ENCODE results near the gene EMILIN1.

The EMILIN1 gene

GRCh38 chr2:27123302-27124150, 45.1 kb downstream of the EMILIN1 start, which contains the start of gene ABHD1:
TSS of gene ABHD1 (plus strand) at chr2:27123815. CDS start at chr2:27123949, 134 bp downstream.
- peak; percentile 84 for DNase-seq (ENCODE audit: low spot score)

- no peak for DNase-seq (ENCODE audit: low spot score)
Measured at GRCh38 chr2:27125104-27125503, 46.7 kb downstream of the EMILIN1 start.

GRCh38 chr2:27126252-27126710, 47.9 kb downstream of the EMILIN1 start:
- DNase-seq (ENCODE audit: low spot score): no peak

GRCh38 chr2:27127883-27128667, 49.7 kb downstream of the EMILIN1 start:
- no peak for DNase-seq (ENCODE audit: low spot score)

GRCh38 chr2:27128668-27129571, 50.5 kb downstream of the EMILIN1 start:
- DNase-seq (ENCODE audit: low spot score): no peak

GRCh38 chr2:27130396-27130795, 52.0 kb downstream of the EMILIN1 start:
- DNase-seq (ENCODE audit: low spot score): no peak

DNA sequence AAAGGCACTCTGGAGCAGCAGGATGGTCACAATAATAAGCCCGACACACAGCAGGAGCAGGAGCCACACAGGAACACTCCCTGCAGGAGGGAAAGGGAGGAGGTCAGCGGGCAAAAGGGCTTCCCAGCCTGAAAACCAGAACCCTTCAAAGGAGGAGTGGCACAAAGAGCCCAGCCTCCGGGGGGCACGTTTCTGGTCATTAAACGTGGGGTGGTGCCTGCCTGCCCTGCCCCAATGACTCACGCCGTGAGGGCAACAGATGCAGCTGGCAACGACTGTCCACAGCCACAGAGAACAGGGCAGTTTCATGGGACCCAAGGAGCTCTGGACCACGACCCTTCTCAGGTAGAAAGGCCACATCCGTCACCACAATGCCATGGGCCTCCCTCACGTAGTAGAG, 53.0 kb downstream of the EMILIN1 start:
- DNase-seq (ENCODE audit: low spot score): no peak

DNA sequence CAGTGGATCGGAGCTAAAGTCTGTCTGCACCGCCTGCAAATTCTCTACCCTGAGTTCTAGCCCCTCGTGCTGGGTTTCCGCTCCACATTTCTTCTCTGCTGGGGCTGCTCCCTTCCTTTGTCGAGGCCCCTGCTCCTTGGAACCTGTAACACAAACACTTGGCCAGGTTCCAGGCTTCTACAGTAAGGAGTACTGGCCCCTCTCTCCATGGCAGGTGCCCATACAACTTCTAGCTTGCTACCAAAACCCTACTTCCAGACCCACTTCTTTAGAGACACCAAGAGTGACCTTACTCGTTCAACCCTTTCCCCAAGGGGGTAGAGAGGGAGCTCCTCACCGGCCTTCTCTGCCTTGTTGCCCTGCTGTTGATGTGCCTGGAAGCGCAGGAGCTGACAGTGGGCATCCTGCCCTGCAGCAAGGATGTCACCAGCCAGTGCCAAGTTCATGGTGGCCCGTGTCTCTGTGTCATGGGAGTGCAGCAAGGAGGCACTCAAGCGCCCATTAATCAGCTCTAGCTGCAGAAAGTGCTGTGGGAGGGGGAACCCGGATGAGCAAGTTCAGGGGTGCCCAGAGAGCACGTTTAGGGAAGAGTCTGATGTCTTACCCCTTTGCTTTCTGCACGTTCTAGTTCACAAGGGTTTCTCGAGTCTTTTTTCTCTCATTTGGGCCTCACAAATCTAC, 54.9 kb downstream of the EMILIN1 start:
- no peak for DNase-seq (ENCODE audit: low spot score)

GRCh38 chr2:27133905-27134780, 55.7 kb downstream of the EMILIN1 start, which contains the start of gene PREB:
TSS of gene PREB (minus strand) at chr2:27134636. CDS start at chr2:27134421, 215 bp downstream.
- peak; percentile 99 for DNase-seq (ENCODE audit: low spot score)

DNA sequence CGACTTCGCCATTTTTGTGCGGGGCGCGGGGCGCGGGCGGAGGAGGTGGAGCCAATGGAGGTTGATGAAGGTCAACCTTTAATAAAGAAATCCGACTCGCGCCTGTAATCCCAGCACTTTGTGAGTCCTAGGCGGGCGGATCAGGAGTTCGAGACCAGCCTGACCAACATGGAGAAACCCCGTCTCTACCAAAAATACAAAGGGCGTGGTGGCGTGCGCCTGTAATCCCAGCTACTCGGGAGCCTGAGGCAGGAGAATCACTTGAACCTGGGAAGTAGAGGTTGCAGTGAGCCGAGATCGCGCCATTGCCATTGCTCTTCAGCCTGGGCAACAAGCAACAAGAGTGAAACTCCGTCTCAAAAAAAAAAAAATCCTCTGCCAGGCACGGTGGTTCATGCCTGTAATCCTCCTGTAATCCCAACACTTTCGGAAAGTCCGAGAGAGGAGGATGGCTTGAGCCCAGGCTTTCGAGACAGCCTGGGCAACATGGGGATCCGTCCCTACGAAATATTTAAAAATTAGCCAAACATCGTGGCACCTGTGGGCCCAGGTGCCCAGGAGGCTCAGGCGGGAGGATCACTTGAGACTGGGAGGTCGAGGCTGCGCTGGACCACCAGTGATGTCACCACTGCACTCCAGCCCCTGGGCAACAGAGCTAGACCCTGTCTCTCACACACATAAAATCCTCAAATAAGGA, 56.5 kb downstream of the EMILIN1 start:
- DNase-seq (ENCODE audit: low spot score): no peak

DNA sequence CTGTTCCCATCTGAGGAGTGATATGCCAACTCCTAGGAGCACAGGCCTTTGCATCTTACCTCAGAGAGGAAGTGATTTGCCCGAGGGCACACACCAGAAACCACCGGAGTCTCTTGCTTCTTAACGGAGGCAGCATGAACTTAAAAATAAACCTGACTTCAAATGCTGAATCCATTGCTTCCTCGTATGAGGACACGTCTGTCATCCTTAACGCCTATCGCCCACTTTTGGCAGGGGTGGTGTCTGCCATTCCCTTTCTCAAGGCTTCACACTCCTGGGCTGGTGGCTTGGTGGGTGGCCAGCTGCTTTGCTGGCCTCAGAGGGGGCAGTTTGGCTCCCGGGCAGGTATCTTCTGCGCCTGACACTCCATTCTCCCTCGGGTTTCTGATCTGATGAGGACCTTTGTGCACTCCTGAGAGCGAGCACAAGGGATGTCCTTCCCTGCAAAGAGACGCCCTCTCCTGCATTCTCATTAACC, 57.1 kb downstream of the EMILIN1 start:
- no peak for DNase-seq (ENCODE audit: low spot score)
